ENCODE results near the gene TREM2.

GRCh38 chr6:41135062-41135832, 27.7 kb downstream of the TREM2 start:
- no peak for TF ChIP-seq POLR2A (IDR thresholded peaks at IDR 0.05)
- TF ChIP-seq, protein P1, sequence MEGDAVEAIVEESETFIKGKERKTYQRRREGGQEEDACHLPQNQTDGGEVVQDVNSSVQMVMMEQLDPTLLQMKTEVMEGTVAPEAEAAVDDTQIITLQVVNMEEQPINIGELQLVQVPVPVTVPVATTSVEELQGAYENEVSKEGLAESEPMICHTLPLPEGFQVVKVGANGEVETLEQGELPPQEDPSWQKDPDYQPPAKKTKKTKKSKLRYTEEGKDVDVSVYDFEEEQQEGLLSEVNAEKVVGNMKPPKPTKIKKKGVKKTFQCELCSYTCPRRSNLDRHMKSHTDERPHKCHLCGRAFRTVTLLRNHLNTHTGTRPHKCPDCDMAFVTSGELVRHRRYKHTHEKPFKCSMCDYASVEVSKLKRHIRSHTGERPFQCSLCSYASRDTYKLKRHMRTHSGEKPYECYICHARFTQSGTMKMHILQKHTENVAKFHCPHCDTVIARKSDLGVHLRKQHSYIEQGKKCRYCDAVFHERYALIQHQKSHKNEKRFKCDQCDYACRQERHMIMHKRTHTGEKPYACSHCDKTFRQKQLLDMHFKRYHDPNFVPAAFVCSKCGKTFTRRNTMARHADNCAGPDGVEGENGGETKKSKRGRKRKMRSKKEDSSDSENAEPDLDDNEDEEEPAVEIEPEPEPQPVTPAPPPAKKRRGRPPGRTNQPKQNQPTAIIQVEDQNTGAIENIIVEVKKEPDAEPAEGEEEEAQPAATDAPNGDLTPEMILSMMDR (IDR thresholded peaks at IDR 0.05), result no peak
- no peak for TF ChIP-seq POLR2AphosphoS5 (IDR thresholded peaks at IDR 0.05; ENCODE audit: insufficient read depth in 1 of 2, low read depth in 1 of 2)
